ENCODE measurements around the gene TRIP13.
"Not testable (repeated sequence)": the region's sequence is repeated elsewhere in the genome, so short reads cannot be mapped to it uniquely, and the experiment has no call there.

TRIP13 gene

GRCh38 chr5:920321-920720 lies 27.6 kb downstream of the TRIP13 start:
- DNase-seq (ENCODE audit: low read depth): no peak

DNA sequence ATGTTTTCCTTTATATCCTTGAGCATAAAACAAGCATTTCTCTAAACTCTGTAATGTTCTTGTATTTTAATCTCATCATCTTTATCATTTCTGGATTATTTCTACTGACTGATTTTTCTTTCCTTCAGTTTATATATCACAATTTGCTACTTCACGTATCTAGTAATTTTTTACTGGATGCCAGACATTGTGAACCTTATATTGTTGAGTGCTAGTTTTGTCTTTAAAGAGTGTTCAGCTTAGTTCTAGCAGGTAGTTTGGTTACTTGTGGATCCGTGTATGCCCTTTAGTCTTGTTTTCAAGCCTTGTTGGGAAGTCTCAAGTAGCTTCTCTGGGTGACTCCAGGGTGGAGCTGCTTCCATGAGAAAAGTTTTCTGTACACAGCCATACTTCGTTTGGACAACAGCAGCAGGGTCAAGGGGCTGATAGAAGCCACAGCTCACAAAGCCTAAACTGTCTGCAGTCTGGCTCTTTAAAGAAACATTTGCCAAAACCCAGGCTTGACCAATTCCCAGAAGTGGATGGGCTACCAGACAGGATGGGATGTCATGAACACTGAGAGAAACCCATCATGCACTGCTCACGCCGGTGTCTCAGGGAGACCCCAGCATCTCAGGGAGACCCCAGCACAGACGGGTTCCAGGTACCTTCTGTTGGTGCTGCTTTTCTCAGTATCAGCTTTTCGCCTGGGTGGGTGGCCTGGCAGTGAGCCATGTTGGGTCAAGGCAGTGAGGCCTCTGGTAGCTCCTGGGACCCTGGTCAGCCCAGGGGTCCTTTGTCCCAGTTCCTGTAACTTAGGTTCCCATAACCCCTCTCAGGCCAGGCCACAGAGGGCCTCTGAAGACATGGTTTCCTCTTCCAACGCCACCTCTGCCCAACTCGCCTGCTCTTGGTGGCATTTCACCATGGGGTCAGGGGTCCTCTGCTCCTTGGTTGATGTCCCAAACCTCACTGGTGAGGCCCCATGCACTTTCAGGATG lies 29.1 kb downstream of the TRIP13 start:
- no peak for DNase-seq (ENCODE audit: low read depth)

- no peak for DNase-seq (ENCODE audit: low read depth)
These were observed 30.0 kb downstream of the TRIP13 start for GRCh38 chr5:922436-923280.

GRCh38 chr5:923281-923873 lies 30.7 kb downstream of the TRIP13 start:
- peak; percentile 51 for DNase-seq (ENCODE audit: low read depth)

DNA sequence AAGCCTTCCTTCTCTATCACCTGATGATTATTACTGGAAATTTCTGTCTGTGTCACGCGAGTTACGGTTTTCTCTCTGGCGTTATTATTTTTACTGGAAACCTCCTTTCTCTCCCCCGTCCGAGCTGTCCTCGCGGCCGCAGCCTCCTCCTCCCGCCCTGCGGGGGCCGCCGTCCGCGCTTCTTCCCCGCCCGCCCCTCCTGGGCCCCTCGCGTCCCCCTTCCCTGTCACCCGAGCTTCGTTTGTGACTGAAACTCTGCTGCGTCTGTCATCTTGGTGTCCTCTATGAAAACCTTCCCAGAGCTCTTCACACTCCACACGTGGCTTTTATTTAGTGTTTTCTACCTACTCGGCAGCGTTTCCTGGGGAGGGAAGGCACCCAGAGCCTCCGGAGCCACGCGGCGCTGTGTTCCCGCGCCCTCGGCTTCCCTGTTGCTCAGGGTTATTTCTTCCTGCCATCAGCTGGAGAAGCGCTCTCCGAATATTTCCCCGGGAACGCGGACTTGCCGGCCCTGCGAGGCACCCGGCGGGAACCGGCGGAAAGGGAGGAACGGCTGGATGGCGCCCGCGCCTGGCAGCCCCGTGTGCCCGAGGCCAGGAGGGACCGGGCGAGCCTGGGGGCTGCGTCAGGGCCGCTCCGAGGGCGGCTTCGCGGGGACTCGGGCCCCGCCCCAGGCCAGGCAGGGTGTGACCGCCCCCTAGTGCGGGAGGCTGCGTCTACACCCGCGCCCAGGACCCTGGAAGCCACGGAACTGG lies 33.9 kb downstream of the TRIP13 start:
- no peak for DNase-seq (ENCODE audit: low read depth)

DNA sequence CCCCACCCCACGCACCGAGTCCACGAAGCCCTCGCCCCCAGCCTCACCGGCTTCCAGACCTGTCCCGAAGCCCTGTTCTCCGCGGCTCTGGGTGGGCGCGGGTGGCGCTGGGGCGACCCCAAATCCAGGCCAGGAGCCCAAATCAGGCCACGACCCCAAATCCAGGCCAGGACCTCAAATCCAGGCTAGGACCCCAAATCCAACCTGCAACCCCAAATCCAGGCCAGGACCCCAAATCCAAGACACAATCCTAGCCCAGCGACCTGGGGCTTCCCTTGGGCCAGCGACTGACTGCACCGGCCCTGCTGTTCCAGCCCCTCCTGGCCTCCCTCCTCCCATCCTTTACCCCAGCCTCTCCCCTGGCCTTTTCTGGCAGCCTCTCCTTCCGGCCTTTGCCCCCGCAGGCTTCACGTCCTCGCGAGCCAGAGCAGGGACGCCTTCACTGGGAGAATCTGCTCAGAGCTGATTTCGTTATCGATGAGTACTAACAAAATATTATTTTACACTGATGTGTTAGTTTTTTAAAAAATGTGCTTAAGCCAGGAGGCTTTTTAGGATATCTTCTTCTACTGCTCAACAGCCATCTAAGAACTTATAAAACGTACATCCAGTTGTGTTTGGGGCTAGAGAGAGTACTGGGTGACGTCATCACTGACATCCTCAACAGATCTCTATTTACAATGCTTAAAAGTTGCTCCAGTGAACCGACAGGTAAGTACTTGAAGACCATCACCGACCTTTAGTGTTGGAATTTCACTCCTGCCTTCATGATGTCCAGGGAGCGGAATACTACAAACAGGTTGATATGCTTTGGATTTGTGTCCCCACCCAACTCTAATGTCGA lies 34.7 kb downstream of the TRIP13 start:
- DNase-seq (ENCODE audit: low read depth): no peak

- not testable (repeated sequence) for DNase-seq (ENCODE audit: low read depth)
These were observed 36.5 kb downstream of the TRIP13 start for GRCh38 chr5:929182-929581.

- DNase-seq (ENCODE audit: low read depth): no peak
These were observed 36.9 kb downstream of the TRIP13 start for GRCh38 chr5:929596-929995.

DNA sequence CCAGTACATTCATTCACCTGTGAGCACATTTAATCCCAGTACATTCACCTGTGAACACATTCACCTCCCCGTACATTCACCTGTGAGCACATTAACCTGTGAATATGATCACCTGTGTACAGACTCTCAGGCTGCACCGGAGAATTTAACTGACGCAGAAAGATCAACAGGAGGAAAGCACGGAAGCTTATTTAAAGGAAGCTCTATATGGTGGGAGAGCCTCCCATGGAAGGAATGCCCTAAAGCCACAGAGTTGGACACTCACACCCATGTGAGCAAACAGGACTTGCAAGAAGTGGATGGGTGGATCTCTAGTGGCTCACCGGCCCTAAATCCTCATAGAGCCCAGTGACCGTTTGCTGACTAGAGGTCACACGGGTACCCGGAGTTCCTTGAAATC lies 38.2 kb downstream of the TRIP13 start:
- DNase-seq (ENCODE audit: low read depth): no peak

DNA sequence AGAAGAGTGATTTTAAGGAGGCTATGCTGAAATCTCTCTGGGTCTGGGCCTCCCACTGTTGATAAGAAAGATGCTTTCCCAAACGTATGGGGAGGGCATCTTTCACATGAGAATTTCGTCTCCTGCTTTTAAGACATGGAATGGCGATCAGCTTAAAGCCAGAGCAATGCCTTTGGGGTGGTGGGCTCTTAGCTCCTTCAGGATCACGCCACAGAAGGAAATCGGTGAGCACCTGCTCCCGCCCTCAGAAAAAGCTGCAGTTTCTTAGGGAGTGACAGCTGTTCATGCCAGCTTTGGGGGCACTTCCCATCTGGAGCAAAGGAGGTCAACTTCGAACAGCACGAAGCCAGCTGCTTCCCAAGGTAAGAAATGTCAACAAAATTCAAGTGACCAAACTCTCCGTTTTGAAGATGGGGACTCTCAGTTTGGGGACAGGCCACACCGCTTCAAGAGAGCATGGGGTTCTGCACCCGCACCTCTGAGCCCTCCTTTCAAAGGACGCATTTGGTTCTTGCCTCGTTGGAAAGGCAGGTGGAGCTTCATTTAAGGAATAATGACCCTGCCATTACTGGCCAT lies 39.0 kb downstream of the TRIP13 start:
- DNase-seq (ENCODE audit: low read depth): no peak

DNA sequence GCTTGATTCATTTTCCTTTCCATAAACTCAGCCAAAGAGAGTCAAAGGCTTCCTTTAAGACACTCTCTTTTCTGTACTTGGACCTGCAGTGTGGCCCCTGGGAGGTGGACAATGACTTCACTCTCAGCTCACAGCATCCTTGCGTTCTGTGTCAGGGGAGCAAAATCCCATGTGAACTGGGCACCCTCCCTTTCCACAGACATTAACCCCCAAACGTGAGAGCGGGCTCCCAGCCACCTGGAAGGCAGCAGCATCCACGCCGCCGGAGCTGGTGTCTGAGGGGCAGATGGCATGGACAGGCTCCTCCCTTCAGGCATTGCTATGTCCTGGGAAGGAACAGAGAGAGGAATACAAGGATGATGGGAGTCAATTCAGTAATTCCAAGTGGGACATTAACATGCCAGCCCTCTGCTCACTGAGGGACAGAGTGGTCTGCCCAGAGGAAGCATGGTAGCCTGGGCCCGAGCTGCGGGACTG lies 39.5 kb downstream of the TRIP13 start:
- DNase-seq (ENCODE audit: low read depth): no peak

- no peak for DNase-seq (ENCODE audit: low read depth)
These were observed 40.1 kb downstream of the TRIP13 start for GRCh38 chr5:932628-933250.

DNA sequence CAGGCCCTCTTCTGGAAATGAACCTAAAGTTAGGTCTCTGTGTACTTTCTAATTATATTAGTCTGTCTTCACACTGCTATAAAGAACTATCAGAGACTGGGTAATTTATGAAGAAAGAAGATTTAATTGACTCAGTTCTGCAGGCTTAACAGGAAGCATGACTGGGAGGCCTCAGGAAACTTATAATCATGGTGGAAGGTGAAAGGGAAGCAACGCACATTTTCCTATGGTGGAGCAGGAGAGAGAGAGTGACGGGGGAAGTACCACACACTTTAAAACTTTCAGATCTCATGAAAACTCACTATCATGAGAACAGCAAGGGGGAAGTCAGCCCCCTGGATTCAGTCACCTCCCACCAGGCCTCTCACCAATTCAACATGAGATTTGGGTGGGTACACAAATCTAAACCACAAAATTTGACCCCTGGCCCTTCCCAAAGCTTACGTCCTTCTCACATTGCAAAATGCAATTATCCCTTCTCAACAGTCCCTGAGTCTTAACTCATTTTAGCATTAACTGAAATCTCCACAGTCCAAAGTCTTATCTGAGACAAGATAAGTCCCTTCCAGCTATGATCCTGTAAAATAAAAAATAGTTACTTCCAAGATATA lies 40.7 kb downstream of the TRIP13 start:
- no peak for DNase-seq (ENCODE audit: low read depth)

- not testable (repeated sequence) for DNase-seq (ENCODE audit: low read depth)
These were observed 41.3 kb downstream of the TRIP13 start for GRCh38 chr5:933951-934350.

- DNase-seq (ENCODE audit: low read depth): not testable (repeated sequence)
These were observed 41.8 kb downstream of the TRIP13 start for GRCh38 chr5:934381-934967.

GRCh38 chr5:935510-936084 lies 42.9 kb downstream of the TRIP13 start:
- no peak for DNase-seq (ENCODE audit: low read depth)

DNA sequence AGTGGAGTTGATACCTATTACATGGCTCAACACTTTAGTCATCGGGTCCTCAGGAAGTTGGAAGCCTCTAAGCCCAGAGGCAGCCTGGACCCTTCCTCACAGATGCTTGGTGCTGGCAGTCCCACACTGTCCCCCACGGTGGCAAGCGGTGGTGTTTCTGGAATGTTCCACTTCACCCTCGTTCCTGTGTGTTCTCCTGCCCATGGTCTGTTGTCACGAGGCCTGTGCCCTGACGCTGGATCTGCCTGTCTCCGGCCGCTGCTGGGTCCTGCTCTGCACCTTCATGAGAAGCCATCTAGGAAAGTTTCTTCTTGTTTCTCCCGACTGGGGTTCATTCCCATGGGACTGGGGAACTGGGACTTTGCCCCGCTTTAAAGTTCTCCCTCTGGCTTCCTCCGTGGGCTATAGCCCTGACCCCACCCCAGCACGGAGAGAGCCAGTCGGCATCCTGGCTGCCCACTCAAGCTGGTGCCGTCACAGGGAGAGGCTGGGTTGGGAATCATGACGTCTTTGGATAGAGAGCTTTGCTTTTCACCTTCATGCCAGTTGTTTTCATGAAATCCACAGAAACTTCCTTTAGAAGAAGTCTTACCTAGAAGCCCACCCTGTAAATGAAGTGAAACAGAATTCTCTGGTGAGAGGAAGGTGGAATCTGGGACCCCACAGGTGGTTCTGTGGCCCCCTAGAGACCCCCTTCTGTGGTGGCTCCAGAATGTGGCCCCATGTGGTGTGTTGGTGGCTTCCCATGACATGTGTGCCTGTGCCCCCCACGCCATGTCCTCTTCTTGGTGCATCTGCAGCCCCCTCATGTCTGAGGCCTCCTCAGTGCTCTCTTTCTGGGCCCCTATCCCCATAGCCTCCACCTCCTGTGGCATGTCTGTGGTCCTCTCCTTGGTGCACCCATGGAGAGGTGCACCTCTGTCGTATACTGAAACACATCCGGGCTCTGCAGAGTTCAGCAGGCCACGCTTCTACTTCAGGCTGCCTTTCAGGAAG lies 43.8 kb downstream of the TRIP13 start:
- DNase-seq (ENCODE audit: low read depth): no peak

All from stimulated activated CD8-positive, alpha-beta memory T cell treated with anti-CD3 and anti-CD28 coated beads, Interleukin-12 subunit alpha, Interleukin-12 subunit beta, amount 100 ng/mL, for 1 hour (primary cell).